Fibroblast of pulmonary artery (primary cell): ENCODE data around the gene GOSR1.
"Not testable (repeated sequence)": the region's sequence is repeated elsewhere in the genome, so short reads cannot be mapped to it uniquely, and the experiment has no call there.

Source experiments
- DNase-seq: peaks from one replicate; pipeline ENCODE4 v3.0.0-alpha.2; 2010; ENCODE audit warnings: low read depth
- H3K4me3 ChIP-seq: replicated peaks from 2 replicates; pipeline ENCODE4 v1.5.1; 2011; ENCODE audit warnings: low read depth, mild to moderate bottlenecking, control low read depth, low read length, moderate library complexity
- TF ChIP-seq, protein P1 (sequence below): IDR thresholded peaks from 2 replicates; pipeline ENCODE4 v1.5.1; 2011; ENCODE audit warnings: mild to moderate bottlenecking, control low read depth, low read length, inconsistent platforms; ENCODE audit errors: missing control alignments

GOSR1 gene

DNA sequence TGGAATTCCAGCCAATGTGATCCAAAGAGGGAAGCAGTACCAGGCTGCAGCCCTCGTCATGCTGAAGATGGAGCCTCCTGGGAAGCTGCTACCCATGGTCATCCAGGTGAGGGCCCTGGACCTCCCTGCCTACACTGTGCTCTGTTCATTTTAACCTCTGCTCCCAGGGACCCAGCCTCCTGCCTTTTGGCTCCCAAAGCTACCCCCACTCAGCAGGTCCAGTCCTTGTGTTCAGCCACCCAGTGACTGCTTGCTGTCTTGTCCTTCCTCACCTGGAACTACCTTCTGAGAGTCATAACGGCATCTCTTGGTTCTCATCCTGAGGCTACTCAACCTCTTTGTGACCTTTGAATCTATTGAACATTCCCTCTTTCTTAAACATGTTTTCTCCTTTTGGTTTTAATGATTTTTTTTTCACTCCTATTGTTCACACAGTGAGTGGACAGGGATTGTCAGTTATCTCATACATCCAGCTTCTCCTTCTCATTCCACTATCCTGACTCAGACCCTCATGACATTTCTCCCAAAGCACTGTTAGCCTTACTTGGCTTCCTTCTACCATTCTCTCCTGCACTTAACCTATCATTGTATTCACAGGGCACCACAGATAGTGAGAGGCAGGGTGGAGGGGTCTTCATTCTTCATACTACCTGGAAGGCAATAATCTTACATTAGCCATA, 53.3 kb downstream of the GOSR1 start:
- DNase-seq: peak; percentile 52
- TF ChIP-seq, protein P1, sequence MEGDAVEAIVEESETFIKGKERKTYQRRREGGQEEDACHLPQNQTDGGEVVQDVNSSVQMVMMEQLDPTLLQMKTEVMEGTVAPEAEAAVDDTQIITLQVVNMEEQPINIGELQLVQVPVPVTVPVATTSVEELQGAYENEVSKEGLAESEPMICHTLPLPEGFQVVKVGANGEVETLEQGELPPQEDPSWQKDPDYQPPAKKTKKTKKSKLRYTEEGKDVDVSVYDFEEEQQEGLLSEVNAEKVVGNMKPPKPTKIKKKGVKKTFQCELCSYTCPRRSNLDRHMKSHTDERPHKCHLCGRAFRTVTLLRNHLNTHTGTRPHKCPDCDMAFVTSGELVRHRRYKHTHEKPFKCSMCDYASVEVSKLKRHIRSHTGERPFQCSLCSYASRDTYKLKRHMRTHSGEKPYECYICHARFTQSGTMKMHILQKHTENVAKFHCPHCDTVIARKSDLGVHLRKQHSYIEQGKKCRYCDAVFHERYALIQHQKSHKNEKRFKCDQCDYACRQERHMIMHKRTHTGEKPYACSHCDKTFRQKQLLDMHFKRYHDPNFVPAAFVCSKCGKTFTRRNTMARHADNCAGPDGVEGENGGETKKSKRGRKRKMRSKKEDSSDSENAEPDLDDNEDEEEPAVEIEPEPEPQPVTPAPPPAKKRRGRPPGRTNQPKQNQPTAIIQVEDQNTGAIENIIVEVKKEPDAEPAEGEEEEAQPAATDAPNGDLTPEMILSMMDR: no peak
- H3K4me3 ChIP-seq: no peak overlapping the region

DNA sequence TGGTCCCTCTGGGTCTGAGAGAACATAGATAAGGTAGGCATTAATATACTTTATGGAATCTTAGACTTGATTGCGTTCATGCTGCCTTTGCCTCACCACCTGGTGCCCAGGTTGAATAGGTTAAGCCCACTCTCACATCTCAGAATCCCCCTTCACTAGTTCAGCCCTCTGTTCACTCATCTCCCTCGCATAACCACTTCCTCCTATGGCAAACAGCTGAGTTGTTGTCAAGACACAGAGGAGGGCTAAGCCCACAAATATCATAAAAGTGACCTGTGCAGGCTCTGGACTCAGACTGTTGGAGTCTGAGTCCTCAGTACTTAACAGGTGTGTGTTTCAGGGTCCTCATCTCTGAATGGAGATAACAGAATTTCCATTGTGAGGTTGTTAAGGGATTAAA, 55.7 kb downstream of the GOSR1 start:
- TF ChIP-seq, protein P1: no peak
- no peak for DNase-seq
- H3K4me3 ChIP-seq: no peak overlapping the region

DNA sequence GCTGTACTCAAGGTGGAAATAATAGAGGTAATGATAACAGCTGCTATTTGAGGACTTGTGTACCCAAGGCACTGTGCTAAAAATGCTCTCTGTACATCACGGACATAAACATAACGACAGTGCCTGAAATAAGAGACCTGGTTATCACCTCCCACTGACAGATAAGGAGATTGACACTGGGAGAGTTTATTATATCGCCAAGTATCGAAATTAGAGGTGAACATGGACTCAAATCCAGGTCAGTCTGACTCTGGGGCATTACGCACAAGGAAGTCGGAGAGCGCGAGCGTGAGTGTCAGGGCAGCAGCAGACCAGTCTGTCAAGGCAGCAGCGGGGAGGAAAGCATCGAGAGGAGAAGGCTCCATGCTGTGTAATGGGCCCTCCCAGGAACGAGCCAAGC, 57.1 kb downstream of the GOSR1 start:
- H3K4me3 ChIP-seq: no peak overlapping the region
- DNase-seq: no peak
- TF ChIP-seq, protein P1: no peak

DNA sequence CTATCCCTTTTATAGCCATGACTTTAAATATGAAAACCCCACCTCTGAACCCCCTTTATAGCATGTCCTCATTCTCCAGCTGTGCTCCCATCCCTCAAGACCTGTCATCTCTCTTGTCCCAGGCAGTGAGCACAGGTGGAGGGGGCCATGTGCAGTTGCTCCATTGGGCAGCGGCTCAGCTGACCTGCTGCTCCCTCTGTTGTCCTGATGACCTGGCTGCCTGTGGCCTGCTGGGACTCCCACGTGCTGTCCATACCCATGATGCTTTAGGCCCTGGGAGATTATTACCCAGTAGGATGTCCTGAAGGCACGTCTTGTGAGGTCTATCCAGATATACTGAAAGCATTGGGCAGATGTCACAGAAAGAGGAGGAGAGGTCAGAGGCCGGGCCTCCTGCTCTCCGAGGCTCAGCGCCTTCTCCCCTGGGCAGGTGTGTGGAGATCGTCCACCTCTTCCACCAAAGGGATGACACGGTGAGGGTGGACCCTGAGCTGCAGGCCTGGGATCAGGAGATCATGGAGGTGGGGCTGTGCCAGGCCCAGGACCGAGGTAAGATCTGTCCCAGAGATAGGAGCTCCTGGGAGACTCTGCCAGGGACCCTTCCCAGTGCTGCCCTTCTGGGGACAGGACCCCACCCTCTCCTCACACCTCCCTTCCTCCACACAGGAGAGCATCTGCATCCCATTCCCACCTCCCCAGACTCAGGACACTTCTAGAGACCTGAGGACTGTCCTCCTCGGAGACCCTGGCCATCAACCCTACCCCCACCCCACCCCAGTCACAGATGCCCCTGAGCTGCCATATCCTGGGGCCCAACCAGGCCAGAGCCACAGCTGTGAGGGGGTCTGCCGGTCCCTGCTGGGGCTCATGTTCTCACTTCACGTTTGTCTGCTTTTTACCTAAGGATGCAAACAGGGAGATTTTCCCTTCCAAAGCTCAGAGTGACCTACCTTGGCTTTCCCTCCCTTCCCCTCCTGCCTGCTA, 58.0 kb downstream of the GOSR1 start:
- TF ChIP-seq, protein P1: no peak
- DNase-seq: no peak
- no peak overlapping the region for H3K4me3 ChIP-seq

DNA sequence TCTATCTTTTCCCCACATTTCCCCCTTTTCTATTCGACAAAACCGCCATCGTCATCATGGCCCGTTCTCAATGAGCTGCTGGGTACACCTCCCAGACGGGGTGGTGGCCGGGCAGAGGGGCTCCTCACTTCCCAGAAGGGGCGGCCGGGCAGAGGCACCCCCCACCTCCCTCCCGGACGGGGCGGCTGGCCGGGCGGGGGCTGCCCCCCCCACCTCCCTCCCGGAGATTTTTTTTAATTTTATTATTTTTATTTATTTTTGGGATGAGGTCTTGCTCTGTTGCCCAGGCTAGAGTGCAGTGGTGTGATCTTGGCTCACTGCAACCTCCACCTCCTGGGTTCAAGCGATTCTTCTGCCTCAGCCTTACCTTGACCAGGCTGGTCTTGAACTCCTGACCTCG, 59.6 kb downstream of the GOSR1 start:
- H3K4me3 ChIP-seq, DNase-seq: not testable (repeated sequence)

DNA sequence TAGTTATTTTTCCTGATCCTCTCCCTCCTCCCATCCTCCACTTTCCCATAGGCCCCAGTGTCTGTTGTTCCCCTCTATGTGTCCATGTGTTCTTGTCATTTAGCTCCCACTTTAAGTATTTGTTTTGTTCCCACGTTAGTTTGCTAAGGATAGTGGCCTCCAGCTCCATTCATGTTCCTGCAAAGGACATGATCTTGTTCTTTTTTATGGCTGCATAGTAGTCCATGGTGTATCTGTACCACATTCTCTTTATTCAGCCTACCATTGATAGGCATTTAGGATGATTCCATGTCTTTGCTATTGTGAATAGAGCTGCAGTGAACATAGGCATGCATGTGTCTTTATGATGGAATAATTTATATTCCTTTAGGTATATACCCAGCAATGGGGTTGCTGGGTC, 60.5 kb downstream of the GOSR1 start:
- not testable (repeated sequence) for DNase-seq, H3K4me3 ChIP-seq

DNA sequence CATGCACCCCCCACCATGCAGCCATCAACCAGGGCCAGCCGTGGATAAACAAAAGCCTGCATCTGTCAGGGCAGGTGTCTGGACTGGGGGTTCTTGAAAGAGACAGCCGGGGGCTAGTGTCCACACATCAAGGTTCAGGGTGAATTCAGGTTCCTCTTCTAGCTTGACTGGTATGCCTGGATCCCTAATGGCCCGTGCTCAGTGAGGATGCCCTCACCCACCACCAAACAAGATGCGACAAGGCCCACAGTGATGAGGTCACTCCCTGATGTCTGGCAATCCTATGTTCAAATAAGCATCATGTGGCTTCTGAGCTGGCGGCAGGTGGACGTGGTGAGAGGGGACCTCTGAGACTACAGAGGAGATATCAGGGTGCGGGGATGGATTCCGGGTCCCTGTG, 64.6 kb downstream of the GOSR1 start:
- no peak overlapping the region for H3K4me3 ChIP-seq
- no peak for DNase-seq
- TF ChIP-seq, protein P1: no peak
